ENCODE results near the gene NETO2.
"Not testable (repeated sequence)": the region's sequence is repeated elsewhere in the genome, so short reads cannot be mapped to it uniquely, and the experiment has no call there.

Gene NETO2

DNA sequence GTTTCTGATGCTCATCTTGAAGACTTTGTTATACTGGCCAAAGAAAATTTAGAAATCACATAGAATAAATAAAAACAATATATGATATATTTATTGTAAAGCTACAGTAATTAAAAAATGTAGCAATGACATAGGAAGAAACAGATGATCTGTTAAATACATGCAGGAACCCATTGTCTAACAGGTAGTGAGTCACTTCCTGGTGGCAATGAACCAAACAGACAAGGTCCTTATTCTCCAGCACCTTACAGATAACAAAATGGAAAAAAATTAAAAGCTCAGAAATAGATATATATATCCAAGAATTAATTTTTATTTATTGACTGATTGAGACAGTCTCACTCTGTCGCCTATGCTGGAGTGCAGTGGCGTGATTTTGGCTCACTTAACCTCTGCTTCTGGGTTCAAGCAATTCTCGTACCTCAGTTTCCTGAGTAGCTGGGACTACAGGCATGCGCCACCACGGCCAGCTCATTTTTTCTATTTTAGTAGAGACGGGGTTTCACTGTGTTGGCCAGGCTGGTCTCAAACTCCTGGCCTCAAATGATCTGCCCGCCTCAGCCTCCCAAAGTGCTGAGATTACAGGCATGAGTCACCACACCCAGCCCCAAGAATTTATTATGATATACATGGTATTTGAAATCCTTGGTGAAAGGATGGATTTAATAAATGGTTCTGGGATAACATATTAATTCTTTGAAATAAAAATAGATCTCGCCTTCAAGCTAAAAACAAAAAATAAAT lies 7.5 kb downstream of the NETO2 start:
- no peak for DNase-seq

DNA sequence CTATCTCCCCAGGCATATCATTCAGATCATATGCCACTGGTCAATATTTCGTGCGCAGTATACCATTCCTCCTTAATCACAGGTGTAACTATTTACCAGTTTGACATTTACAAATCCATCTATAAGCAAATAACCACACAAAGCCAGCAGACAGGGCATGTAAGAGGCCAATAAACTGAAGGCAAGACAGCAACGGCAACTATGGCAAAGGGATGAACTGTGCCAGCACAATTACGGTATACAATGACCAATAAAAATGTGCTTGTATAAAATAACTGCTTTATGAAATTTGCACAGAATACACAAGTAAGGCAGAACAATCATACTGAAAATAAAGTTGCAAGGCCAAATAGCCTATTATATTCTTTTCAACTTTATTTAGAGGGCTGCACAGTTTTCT lies 9.2 kb downstream of the NETO2 start:
- DNase-seq, result no peak

DNA sequence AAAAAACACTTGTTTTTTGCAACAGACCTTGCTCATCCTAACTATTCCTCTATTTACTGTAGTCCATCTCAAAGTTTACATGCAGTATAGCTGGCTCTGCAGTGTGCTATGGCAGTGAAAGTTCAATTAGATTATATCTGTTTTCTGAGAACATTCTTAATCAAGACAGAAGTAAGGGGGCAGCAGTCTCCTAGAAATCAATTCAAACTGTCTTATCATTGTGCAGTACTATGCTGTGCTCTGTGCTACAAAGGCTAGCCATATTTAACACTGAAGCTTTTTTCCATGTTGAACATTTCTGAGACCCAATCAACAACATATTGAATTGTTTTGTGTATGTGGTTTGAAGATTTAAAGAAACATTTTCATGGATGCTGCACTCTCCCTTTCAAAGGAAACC lies 11.4 kb downstream of the NETO2 start:
- no peak for DNase-seq

DNA sequence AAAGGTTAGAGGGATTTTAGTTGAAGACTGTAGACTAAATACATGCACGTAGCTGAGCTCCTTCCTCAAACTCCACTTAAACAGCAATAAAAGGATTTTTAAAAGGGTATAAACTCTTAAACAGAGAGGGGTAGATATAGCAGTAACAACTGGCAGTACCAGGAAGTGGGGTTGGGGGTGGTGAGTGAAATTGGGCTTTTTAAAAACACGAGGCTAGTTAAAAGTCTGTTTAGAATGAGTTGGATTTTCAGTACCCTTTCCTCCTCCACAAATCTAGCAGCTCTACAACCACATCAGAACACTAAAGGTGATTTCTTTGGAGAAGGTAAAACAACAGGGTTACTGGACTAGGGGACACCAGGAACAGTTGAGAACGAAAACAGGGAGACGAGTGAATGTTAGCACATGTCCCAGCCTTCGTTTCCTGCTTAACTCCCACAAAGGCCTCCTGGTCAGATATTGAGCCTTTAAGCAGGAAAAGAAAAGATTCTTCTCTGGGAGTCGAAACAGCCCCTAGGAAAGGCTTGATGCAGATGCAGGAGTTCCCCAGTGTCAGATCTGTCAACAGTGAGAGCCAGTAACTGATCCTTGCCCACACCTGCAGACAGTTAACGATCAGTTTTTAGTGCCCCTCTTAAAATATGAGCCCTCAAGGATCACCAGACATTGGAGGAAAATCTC lies 13.8 kb downstream of the NETO2 start:
- DNase-seq, result no peak

DNA sequence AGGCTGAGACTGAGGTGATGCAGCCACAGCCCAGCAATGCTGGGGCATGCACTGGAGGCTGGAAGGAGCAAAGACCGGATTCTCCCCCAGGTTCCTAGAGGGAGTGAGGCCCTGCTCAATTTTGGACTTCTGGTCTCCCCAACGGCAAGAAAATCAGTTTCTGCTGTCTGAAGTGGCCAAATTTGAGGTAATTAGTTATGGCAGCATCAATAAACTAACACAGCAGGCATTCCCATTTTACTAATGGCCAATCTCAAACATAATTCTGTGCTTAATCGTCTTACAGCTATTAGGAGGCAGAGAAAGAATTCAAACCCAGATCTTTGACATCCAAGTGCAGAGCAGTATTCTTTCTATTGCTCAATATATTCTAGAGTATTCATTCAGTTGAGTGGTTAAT lies 16.2 kb downstream of the NETO2 start:
- DNase-seq, result no peak

DNA sequence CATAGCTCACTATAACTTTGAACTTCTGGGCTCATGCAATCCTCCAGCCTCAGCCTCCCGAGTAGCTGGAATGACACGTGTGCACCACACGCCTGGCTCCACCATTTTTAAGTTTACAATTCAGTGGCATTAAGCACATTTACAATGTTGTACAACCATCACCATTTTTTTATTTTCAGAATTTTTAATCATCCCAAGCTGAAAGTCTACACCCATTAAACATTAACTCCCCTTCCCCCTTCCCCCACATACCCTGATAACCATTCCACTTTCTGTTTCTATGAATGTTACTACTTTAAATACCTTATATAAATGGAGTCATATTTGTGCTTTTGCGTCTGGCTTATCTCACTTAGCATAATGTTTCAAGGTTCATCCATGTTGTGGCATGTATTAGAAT lies 18.0 kb downstream of the NETO2 start:
- no peak for DNase-seq

GRCh38 chr16:47113130-47113529 lies 30.6 kb downstream of the NETO2 start:
- no peak for DNase-seq

GRCh38 chr16:47110939-47111338 lies 32.8 kb downstream of the NETO2 start:
- DNase-seq, result no peak

- no peak for DNase-seq
Measured at GRCh38 chr16:47109361-47109760, 34.4 kb downstream of the NETO2 start.

GRCh38 chr16:47102921-47103320 lies 40.8 kb downstream of the NETO2 start:
- DNase-seq, result not testable (repeated sequence)

DNA sequence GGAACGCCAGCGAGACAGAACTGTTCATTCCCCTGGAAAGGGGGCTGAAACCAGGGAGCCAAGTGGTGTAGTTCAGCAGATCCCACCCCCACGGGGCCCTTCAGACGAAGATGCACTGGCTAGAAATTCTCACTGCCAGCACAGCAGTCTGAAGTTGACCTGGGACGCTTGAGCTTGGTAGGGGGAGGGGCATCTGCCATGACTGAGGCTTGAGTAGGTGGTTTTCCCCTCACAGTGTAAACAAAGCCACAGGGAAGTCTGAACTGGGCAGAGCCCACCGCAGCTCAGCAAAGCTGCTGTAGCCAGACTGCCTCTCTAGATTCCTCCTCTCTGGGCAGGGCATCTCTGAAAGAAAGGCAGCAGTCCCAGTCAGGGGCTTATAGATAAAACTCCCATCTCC lies 46.6 kb downstream of the NETO2 start:
- not testable (repeated sequence) for DNase-seq

GRCh38 chr16:47096297-47096696 lies 47.4 kb downstream of the NETO2 start:
- DNase-seq, result no peak

- DNase-seq, result no peak
Measured at GRCh38 chr16:47084198-47084597, 59.5 kb downstream of the NETO2 start.

GRCh38 chr16:47082099-47082865 lies 61.5 kb downstream of the NETO2 start:
- no peak for DNase-seq

- DNase-seq, result no peak
Measured at GRCh38 chr16:47081115-47081514, 62.6 kb downstream of the NETO2 start.

DNA sequence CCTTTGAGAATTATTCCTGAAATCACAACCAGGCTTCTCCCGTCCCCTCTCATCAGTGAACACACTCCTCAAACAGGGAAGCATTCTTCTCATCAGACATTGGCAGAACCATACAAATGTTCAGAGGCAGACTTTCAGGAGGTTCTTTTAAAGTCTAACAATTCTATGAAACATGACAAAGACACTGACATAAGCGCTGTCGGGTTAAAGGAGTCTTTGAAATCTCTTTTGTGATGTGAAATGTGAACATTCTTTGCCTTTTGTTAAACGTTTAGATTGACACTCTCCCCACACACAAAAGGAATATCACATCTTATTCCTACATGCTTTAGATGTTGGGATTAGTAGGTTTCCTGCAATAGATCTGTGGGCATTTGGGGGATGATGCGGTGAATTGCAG lies 63.9 kb downstream of the NETO2 start:
- DNase-seq, result no peak

GRCh38 chr16:47073223-47074155 lies 70.3 kb downstream of the NETO2 start:
- no peak for DNase-seq

DNA sequence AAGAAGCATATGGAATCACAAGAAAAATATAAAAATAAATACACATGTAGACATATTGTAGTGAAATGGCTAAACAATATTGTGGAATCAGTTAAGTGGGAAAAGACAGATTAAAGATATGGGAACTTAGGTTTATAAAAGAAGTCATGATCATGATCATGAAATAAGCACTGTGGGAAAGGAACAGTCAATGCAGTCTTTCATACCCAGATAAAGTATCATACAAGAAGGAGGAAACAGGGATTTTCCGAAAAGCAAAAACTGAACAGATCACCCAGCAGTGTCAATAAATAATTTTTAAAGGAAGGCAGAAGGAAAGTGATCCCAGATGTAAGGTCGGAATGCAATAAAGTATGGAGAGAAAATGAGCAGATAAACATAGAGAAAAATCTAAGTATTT lies 71.6 kb downstream of the NETO2 start:
- no peak for DNase-seq

GRCh38 chr16:47069841-47070584 lies 73.7 kb downstream of the NETO2 start:
- peak in 2 of 58 donors; percentile 9 to 17 for DNase-seq

DNA sequence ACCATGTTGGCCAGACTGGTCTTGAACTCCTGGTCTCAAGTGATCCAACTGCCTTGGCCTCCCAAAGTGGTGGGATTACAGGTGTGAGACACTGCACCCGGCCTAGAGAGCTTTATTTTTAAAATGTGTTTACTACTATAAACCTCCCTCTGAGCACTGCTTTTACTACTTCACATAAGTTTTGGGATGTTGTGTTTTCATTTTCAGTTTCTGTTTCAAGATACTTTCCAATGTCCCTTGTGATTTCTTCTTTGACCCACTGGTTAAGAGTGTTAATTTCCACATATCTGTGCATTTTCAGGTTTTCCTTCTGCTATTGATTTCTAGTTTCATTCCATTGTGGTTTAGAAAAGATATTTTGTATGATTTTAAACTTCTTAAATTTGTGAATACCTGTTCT lies 74.4 kb downstream of the NETO2 start:
- DNase-seq, result no peak

Data from anterior cingulate cortex (tissue), 58 donors.